HepG2 (cell line): ENCODE data around the gene MEIOC. TPM values are rescaled to one million over a fixed set of nuclear protein-coding genes. Genes with fewer than 3 reads are reported as not detected.

Experiments
- ATAC-seq: fragments of 200-7000 bp; cut with Tn5 transposase; 3 replicates; pipeline ENCODE4 v1.9.1; 2020; ENCODE audit warnings: mild to moderate bottlenecking, moderate library complexity
- BruUV-seq: library from RNA; stranded (reverse); fragments of 400-500 nt; replicated peaks from 2 replicates; lab custom pipeline; 2021; lab: Mats Ljungman, UMichigan
- CTCF ChIA-PET: fragments of 300-600 bp; formaldehyde crosslinking; extraction: SDS; loops from one replicate; lab custom pipeline; 2021; ENCODE audit warnings: low total read pairs, inconsistent platforms, low intra/inter-chr PET ratio; lab: Yijun Ruan, JAX
- POLR2A ChIA-PET: fragments of 350-600 bp; sonication (Branson Sonifier 250); formaldehyde crosslinking; loops from one replicate; lab custom pipeline; 2020; ENCODE audit warnings: antibody characterized with exemption, inconsistent platforms; lab: Yijun Ruan, JAX
- DNase-seq: peaks from one replicate; pipeline ENCODE4 v3.0.0-alpha.2; 2015; ENCODE audit warnings: low spot score
- FAIRE-seq: peaks from 3 replicates; lab custom pipeline; 2011; peaks lifted over from hg19 to GRCh38; lab: Jason Lieb, UNC
- H2AFZ ChIP-seq: one replicate; pipeline ENCODE4 v1.6.1; 2011; ENCODE audit warnings: low read length, inconsistent platforms
- H3K27ac ChIP-seq: fragments of 300-600 bp; 3 replicates; pipeline ENCODE4 v1.8.0; 2011; ENCODE audit warnings: mixed run types, mild to moderate bottlenecking, mixed read lengths, low read length, inconsistent platforms; ENCODE audit not compliant: insufficient read depth; ENCODE audit errors: extremely low read length
- H3K27me3 ChIP-seq, 2 experiments: fragments of 200-600 bp in 1 of 2; 2 replicates in 1 of 2; 3 replicates in 1 of 2; pipeline versions ENCODE4 v1.6.0 to v1.8.0; 2011; ENCODE audit warnings: low read length in 2 of 2, mild to moderate bottlenecking in 2 of 2, moderate library complexity in 2 of 2, inconsistent platforms in 1 of 2; ENCODE audit not compliant: insufficient read depth in 2 of 2, control insufficient read depth in 1 of 2
- H3K36me3 ChIP-seq, 2 experiments: fragments of 200-600 bp in 1 of 2; replicated peaks in 1 of 2; 2 replicates in 1 of 2; 3 replicates in 1 of 2; pipeline versions ENCODE4 v1.5.1 to v1.8.0; 2011; ENCODE audit warnings: low read length in 2 of 2, inconsistent platforms in 1 of 2; ENCODE audit not compliant: insufficient read depth in 2 of 2, control insufficient read depth in 1 of 2
- H3K4me1 ChIP-seq: 2 replicates; pipeline ENCODE4 v1.5.1; 2012; ENCODE audit warnings: low read length, inconsistent platforms; ENCODE audit not compliant: insufficient read depth
- H3K4me2 ChIP-seq: 2 replicates; pipeline ENCODE4 v1.6.0; 2011; ENCODE audit warnings: low read depth, low read length, inconsistent platforms
- H3K4me3 ChIP-seq, 3 experiments: fragments of 200-600 bp in 1 of 3; sonication (generic), shearing (Covaris generic) in 1 of 3; replicated peaks in 1 of 3; 2 replicates each; pipeline ENCODE4 v1.5.1; 2011 to 2016; ENCODE audit warnings: low read length in 3 of 3, inconsistent platforms in 2 of 3, low read depth in 2 of 3, mild to moderate bottlenecking in 2 of 3, control low read depth in 1 of 3, mixed read lengths in 1 of 3; ENCODE audit not compliant: insufficient read depth in 1 of 3
- H3K79me2 ChIP-seq: one replicate; pipeline ENCODE4 v1.6.1; 2011; ENCODE audit warnings: low read length, inconsistent platforms; ENCODE audit not compliant: insufficient read depth
- H3K9ac ChIP-seq: 2 replicates; pipeline ENCODE4 v1.6.0; 2011; ENCODE audit warnings: mild to moderate bottlenecking, low read depth, low read length, inconsistent platforms; ENCODE audit not compliant: insufficient read depth
- H3K9me3 ChIP-seq: 2 replicates; pipeline ENCODE4 v1.5.1; 2012; ENCODE audit warnings: mild to moderate bottlenecking, low read length
- H4K20me1 ChIP-seq: 2 replicates; pipeline ENCODE4 v1.6.0; 2011; ENCODE audit warnings: inconsistent platforms, mild to moderate bottlenecking, low read length, moderate library complexity; ENCODE audit not compliant: insufficient read depth
- ATF1 ChIP-seq: IDR thresholded peaks from 2 replicates; pipeline ENCODE4 v1.6.1; 2016; ENCODE audit warnings: mild to moderate bottlenecking, control low read depth
- MAX ChIP-seq: IDR thresholded peaks from 2 replicates; pipeline ENCODE4 v1.6.1; 2012; ENCODE audit warnings: inconsistent platforms
- PRPF4 ChIP-seq: fragments of 200-400 bp; formaldehyde crosslinking; IDR thresholded peaks from 2 replicates; pipeline ENCODE4 v1.6.1; 2016; ENCODE audit warnings: low read length, low read depth; ENCODE audit not compliant: poor library complexity, severe bottlenecking
- RERE ChIP-seq: IDR thresholded peaks from 2 replicates; pipeline ENCODE4 v1.6.1; 2016; ENCODE audit warnings: low read depth, missing genetic modification reagents, missing compliant biosample characterization
- SP4 ChIP-seq: sonication (generic); formaldehyde crosslinking; IDR thresholded peaks from 2 replicates; pipeline ENCODE4 v1.8.1; 2023; ENCODE audit warnings: mild to moderate bottlenecking, missing genetic modification reagents
- ZEB1 ChIP-seq: IDR thresholded peaks from 2 replicates; pipeline ENCODE4 v1.6.1; 2012; ENCODE audit warnings: mild to moderate bottlenecking, low read depth, inconsistent platforms; ENCODE audit not compliant: insufficient replicate concordance
- ZFAT ChIP-seq: sonication (generic); formaldehyde crosslinking; conservative IDR thresholded peaks from 2 replicates; pipeline ENCODE4 v1.8.1; 2023; ENCODE audit warnings: missing genetic modification reagents, inconsistent platforms
- ZNF121 ChIP-seq: sonication (generic); formaldehyde crosslinking; IDR thresholded peaks from 2 replicates; pipeline ENCODE4 v1.5.0; 2020; ENCODE audit warnings: mild to moderate bottlenecking, missing genetic modification reagents
- ZNF230 ChIP-seq: sonication (generic); formaldehyde crosslinking; IDR thresholded peaks from 2 replicates; pipeline ENCODE4 v1.4.0; 2020; ENCODE audit warnings: mild to moderate bottlenecking, missing genetic modification reagents
- ZNF281 ChIP-seq: sonication (generic); formaldehyde crosslinking; IDR thresholded peaks from 2 replicates; pipeline ENCODE4 v1.4.0; 2020; ENCODE audit warnings: missing genetic modification reagents, borderline replicate concordance
- ZNF737 ChIP-seq: sonication (generic); formaldehyde crosslinking; IDR thresholded peaks from 2 replicates; pipeline ENCODE4 v1.5.0; 2020; ENCODE audit warnings: missing genetic modification reagents, mild to moderate bottlenecking, borderline replicate concordance
- WGBS: methylation state at CpG from one replicate; pipeline ENCODE4 v1.1.6; 2017; ENCODE audit warnings: low lambda C conversion rate; 5-methylcytosine and 5-hydroxymethylcytosine counted together
- in situ Hi-C: cut with HindIII; loops from 2 replicates; pipeline ENCODE4 v1.10.0; 2017; ENCODE audit warnings: low pct_unique_long_range_greater_than_20kb; ENCODE audit not compliant: extremely low pct_ligation_motif_present
- intact Hi-C: fragments of 100-400 bp; cut with micrococcal nuclease; formaldehyde crosslinking; loops from one replicate; pipeline ENCODE4 v1.10.0; 2022; ENCODE audit not compliant: unreplicated experiment
- polyA plus RNA-seq, 8 experiments: library from polyadenylated mRNA; depleted of rRNA in 3 of 8; stranded (reverse) in 7 of 8; unstranded in 1 of 8; fragments of >200 nt; fragmentation: Illumina TruSeq in 4 of 8; extraction: Trizol in 4 of 8; gene quantifications; 2 replicates each; pipeline versions ENCODE4 v1.2.1 to v1.2.3, GENCODE V29; 2011 to 2016; ENCODE audit warnings: low read depth in 4 of 8, missing spikeins in 1 of 8, mixed read lengths in 1 of 8; ENCODE audit not compliant: insufficient read depth in 1 of 8
- total RNA-seq, 5 experiments: library from RNA; depleted of rRNA; stranded (reverse); fragments of >200 nt; fragmentation: Illumina TruSeq; extraction: Trizol; gene quantifications; 2 replicates each; pipeline ENCODE4 v1.2.3, GENCODE V29; 2016; ENCODE audit warnings: low read depth in 1 of 5

MEIOC gene
- total and polyA plus RNA-seq, 2 of the 13 experiments (the other 11 are each of a cell fraction or from before 2014, with no cell fraction given): 0.04 to 0.15 TPM

GRCh38 chr17:44689477-44690217, 33.4 kb downstream of the MEIOC start, which contains the start of gene CCDC43:
Gene CCDC43 (minus strand): TSS chr17:44689776. CDS start chr17:44689753, 23 bp downstream.
- 2% methylated on average over 32 of the region's 51 CpGs for WGBS
- Histone ChIP-seq H3K27me3 (peaks cover 0 to 3% of the 10 kb centered on the region in 2 experiments; a peak in 1 of 5 replicates), H3K27ac (peak within 1 kb of the TSS; percentile 81), H3K9me3 (no peaks in the 10 kb centered on the region), H3K4me1 (peaks cover 34% of the 10 kb centered on the region), H3K4me3 (peak within 1 kb of the TSS; percentile 90 to 95 (median 92)), H3K4me2 (peak within 1 kb of the TSS; percentile 81), H3K9ac (peak within 1 kb of the TSS; percentile 97), H3K79me2 (peaks cover 40% of the 10 kb centered on the region), H2AFZ (peak within 1 kb of the TSS; percentile 83), H4K20me1 (no peaks in the 10 kb centered on the region), H3K36me3 (peaks cover 2 to 10% of the 10 kb centered on the region in 2 experiments; a peak in 3 of 5 replicates)
- intact Hi-C loops (no loop called here), in situ Hi-C loops (no loop called here)
- peak; percentile 90 for DNase-seq
- ChIA-PET POLR2A (interaction anchor here (0.6 to 2.8 kb wide), 7 partner anchors 10 to 490 kb away, joined by 3 to 10 read pairs (median 6); partner anchors contain the start of genes ATXN7L3, DBF4B and EFTUD2), CTCF (no interaction called here)
- peak; percentile 98 for ATAC-seq
- no TSS peak for BruUV-seq
- FAIRE-seq: peak; percentile 47
- no peak for TF ChIP-seq PRPF4
- TF ChIP-seq ZNF230 (CRISPR knock-in tag): peak; percentile 80; the same call in 1 of the 2 replicates
- TF ChIP-seq ATF1: no peak
- TF ChIP-seq MAX: peak; percentile 83
- no peak for TF ChIP-seq ZEB1
- TF ChIP-seq ZFAT (CRISPR knock-in tag): no peak
- 0 out of 2 replicates have a peak, but pooled peaks have one; percentile 12 for TF ChIP-seq RERE
- TF ChIP-seq SP4 (CRISPR knock-in tag): peak; percentile 58
- peak; percentile 87; the same call in 1 of the 2 replicates for TF ChIP-seq ZNF737 (CRISPR knock-in tag)
- TF ChIP-seq ZNF281: 0 out of 2 replicates have a peak, but pooled peaks have one; percentile 10
- TF ChIP-seq ZNF121: peak; percentile 16; the same call in 1 of the 2 replicates
